Measurements from ENCODE around the gene CCDC92B.
"Not testable (repeated sequence)": the region's sequence is repeated elsewhere in the genome, so short reads cannot be mapped to it uniquely, and the experiment has no call there.

The CCDC92B gene

GRCh38 chr17:2701996-2702741 is 47.3 kb downstream of the CCDC92B start:
- no peak for DNase-seq

- no peak for DNase-seq
These were observed 48.1 kb downstream of the CCDC92B start for GRCh38 chr17:2701161-2701995.

- no peak for DNase-seq
These were observed 48.8 kb downstream of the CCDC92B start for GRCh38 chr17:2700491-2701141.

GRCh38 chr17:2700030-2700490 is 49.4 kb downstream of the CCDC92B start:
- no peak for DNase-seq

GRCh38 chr17:2699216-2699805 is 50.1 kb downstream of the CCDC92B start:
- DNase-seq, result not testable (repeated sequence)

GRCh38 chr17:2697611-2698162 is 51.8 kb downstream of the CCDC92B start:
- DNase-seq, result no peak

GRCh38 chr17:2695961-2696760 is 53.3 kb downstream of the CCDC92B start:
- DNase-seq, result no peak

- no peak for DNase-seq
These were observed 54.0 kb downstream of the CCDC92B start for GRCh38 chr17:2695243-2695960.

- no peak for DNase-seq
These were observed 54.8 kb downstream of the CCDC92B start for GRCh38 chr17:2694381-2695242.

- no peak for DNase-seq
These were observed 55.7 kb downstream of the CCDC92B start for GRCh38 chr17:2693561-2694380.

- no peak for DNase-seq
These were observed 56.7 kb downstream of the CCDC92B start for GRCh38 chr17:2692781-2693135.

GRCh38 chr17:2691965-2692780 is 57.3 kb downstream of the CCDC92B start:
- DNase-seq, result no peak

- DNase-seq, result no peak
These were observed 58.2 kb downstream of the CCDC92B start for GRCh38 chr17:2691069-2691871.

- DNase-seq, result no peak
These were observed 59.0 kb downstream of the CCDC92B start for GRCh38 chr17:2690165-2691068.

- no peak for DNase-seq
These were observed 59.9 kb downstream of the CCDC92B start for GRCh38 chr17:2689411-2690164.

All from inflammatory macrophage treated with lipopolysaccharide for 4 hours (primary cell).